A204.1 (cell line): ENCODE results near the gene ITGA6.
"Not testable (repeated sequence)": the region's sequence is repeated elsewhere in the genome, so short reads cannot be mapped to it uniquely, and the experiment has no call there.

ENCODE experiments used
- FAIRE-seq: peaks from 2 replicates; lab custom pipeline; 2012; peaks lifted over from hg19 to GRCh38; lab: Jason Lieb, UNC

The ITGA6 gene

DNA sequence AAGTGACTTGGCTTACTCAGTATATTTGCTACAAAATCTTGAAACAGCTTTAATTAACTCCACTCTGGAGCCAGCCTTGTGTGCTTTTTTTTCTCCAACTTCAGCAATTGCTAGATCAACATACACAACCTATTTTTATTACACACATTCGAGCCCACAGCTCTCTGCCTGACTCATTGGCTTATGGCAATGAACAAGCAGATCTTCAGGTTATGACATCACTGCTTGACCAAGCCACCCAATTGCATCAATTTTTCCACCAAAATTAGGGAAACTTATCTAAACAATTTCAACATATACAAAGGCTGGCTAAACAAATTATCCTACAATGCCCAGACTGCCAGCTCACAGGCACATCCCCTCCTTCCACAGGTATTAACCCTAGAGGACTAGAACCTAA, 88.9 kb downstream of the ITGA6 start:
- FAIRE-seq: no peak

DNA sequence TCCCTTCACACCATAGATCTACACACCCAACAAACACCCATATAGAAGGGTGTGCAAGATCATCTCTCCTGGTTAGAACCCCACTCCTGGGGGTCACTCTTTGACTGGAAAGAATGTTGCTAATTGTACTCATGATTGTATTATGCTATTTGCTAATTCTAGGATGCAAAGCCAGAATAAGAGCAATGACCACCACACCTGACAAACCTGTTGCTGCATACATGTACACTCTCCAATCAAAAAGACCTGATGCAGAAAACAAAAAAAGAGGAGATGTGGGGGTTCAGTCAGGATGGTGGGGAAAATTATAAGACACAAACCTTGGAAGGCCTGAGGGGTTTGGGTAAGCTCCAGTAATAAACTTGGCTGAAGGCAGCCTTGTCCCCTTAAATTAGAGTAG, 91.6 kb downstream of the ITGA6 start:
- FAIRE-seq: no peak

DNA sequence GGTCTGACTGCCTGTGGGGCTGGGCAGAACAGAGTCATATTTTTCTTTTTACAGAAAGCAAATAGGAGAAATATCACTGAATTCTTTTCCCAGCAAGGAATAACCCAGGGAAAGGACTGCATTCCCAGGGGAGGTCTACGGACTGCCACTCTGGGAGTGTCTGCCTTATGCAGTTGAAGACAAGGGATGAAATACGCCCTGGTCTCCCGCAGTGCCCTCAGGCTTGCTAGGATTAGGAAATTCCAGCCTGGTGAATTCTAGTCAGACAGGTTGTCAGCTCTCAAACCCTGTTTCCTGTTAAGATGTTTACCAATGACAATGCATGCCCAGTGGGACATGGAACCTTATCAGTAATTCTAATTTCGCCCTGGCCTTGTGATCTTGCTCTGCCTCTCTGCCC, 98.2 kb downstream of the ITGA6 start:
- FAIRE-seq: no peak

DNA sequence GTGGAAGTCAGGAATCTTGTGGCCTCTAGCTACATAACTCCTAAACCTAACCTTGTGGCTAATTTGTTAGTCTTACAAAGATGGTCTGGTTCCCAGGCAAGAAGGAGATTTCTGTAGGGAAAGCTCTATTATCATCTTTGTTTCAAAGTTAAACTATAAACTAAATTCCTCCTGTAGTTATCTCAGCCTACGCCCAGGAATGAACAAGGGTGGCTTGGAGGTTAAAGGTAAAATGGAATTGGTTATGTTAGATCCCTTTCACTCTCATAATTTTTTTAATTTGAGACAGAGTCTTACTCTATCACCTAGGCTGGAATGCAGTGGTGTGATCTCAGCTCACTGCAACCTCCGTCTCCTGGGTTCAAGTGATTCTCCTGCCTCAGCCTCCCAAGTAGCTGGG, 103.9 kb downstream of the ITGA6 start:
- FAIRE-seq: no peak

DNA sequence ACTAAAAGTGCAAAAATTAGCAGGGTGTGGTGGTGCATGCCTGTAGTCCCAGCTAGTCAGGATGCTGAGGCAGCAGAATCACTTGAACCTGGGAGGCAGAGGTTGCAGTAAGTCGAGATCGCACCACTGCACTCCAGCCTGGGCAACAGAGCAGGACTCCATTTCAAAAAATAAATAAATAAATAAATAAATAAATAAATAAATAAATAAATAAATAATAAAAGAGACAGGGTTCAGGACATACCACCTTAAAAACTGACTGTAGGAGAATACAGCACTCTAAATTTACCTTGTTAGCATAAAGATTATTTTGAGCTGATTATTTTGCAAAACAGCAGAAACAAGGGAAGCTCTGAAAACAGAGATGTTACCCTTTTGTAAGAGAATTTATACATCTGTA, 105.1 kb downstream of the ITGA6 start:
- FAIRE-seq: not testable (repeated sequence)

DNA sequence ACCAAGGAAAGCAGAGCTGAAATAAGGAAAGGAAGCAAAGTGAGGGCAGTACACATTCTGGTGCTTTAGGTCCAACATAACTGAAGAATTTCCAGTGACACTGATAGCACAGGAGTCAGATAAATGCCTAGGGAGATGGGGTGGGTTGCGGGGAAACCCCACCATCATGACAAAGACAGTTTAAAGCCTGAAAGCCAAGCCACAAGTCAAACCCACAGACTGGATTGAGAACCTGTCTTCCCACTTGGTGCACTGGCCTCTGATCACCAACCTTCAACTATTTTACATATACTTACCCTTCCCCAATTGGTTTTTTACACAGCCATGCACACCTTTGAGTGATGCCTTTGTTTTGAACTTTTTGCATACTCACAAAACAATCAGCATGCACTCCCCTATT, 106.3 kb downstream of the ITGA6 start:
- FAIRE-seq: no peak

DNA sequence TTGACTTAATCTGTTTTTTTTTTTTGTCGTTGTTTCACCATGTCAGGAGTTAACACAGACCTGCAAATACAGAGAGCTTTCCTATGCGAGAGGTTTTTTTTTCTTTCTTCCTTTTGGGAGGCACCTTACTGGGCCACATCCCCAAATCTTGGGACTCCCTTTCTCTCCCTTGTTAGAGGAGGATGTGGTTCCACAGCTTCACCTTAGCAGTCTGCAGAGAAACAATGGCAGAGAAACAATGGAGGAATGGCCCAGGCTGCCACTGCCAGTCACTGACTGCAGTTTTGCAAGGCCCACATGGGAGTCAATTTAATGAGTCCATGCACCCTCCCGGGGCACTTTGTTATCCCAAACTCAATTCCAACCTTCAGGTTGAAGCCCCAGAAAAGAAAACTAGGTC, 107.7 kb downstream of the ITGA6 start:
- FAIRE-seq: no peak

DNA sequence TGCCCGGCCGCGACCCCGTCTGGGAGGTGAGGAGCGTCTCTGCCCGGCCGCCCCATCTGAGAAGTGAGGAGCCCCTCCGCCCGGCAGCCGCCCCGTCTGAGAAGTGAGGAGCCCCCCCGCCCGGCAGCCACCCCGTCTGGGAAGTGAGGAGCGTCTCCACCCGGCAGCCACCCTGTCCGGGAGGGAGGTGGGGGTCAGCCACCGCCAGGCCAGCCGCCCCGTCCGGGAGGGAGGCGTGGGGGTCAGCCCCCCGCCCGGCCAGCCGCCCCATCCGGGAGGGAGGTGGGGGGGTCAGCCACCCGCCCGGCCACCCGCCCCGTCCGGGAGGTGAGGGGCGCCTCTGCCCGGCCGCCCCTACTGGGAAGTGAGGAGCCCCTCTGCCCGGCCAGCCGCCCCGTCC, 110.5 kb downstream of the ITGA6 start:
- FAIRE-seq: not testable (repeated sequence)

DNA sequence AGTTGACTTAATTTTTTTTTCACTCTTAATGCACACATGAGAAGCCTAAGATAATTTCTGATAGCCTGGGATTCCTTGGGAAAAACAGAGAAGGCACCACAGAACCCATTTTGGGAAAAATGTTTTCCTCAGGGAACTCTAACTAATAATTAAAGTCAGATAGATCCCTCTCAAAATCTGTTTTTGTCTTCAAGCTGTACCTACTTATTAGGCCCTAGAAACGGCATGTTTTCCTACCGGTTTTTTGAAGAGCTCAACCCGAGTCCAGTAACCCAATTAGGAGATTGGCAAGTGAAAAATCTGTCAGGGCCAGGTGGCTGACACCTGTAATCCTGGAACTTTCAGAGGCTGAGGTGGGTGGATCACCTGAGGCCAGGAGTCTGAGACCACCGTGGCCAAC, 112.4 kb downstream of the ITGA6 start:
- FAIRE-seq: no peak

DNA sequence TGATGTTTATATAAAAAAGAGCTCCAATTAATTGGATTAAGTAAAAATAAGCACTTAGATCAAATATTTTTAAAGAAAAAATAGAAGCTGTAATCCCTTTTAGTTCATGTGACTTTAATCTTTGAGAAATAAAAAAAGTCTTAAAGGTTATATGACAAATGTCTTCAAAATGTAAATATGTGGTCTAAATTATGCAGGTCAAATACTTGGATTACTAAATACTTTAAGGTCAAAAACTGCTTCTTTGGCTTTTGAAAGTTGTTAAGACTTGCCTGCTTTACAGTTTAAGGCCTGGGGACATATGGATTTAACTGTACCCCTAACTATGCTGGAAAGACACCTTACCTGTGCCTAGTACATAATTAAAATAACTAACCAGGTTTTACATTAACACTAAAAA, 113.0 kb downstream of the ITGA6 start:
- no peak for FAIRE-seq

DNA sequence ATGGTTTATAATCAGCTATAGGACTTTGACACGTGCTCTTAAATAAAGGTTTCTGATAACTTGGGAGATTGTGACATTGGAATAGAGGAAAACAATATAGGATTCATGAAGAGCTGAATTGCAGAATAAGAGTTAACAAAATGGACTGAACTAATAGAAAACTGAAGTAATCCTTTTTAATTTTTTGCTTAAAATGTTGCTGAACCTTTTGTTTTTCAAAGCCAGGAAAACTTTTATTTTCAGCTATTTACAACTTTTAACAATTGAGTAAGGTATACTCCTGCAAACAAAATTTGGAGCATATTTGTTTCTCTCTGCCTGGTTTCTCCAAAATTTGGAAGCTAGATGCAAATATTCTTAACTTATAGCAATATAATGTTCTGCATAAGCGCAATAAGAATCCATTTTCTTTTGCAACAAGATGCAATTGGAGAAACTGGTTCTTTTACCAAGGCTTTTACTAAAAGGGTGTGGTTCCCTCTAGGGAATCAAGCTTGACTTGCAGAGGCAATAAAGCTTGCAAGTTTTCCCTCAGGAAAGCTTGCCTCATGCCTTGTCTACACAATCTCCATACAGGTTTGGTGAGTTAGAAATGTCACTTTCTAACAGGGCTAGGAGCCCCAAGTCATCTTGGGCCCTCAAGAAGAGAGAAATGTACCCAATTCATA, 118.2 kb downstream of the ITGA6 start:
- no peak for FAIRE-seq

DNA sequence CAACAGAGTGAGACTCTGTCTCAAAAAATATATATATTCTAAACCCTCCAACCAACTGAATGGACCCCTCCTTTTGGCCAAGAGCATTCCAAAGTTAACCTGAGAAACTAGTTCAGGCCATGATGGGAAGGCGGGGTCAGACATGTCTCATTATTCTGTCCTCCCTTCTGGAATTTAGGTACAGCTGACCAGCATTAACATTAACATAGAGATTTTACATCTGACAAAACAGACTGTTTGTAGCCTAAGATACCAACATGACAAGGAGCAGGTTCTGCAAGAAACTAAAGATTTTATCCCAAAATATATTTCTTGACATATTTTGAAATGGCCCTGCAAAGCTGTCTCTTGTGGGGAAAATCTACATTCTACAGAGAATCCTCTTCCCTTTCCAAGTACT, 121.7 kb downstream of the ITGA6 start:
- no peak for FAIRE-seq

DNA sequence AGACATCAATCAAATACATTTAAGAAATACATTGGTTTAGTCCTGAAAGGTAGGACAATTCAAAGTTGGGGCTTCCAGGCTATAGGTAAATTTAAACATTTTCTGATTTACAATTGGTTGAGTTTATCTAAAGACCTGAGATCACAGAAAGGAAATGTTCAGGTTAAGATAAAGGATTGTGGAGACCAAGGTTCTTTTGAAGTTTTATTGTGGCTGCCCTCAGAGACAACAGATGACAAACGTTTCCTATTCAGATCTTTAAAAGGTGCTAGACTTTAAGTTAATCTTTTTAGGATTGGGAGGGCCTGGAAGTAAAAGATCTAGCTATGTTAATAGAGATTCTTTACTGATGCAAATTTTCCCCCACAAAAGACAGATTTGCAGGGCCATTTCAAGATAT, 122.4 kb downstream of the ITGA6 start:
- not testable (repeated sequence) for FAIRE-seq

DNA sequence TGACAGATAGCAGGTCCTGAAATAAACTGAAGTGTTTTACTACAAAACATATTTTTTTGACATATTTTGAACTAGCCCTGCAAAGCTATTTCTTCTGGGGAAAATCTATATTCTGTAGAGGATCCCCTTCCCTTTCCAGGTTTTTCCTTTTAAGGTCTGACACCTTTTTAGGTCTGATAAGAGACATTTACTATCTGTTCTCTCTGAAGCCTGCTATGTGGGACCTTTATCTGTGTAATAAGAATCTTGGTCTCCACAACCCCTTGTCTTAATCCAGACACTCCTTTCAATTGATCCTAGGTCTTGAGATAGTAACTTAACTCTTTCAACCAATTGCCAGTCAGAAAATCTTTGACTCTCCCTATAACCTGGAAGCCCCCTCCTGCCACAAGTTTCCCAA, 123.0 kb downstream of the ITGA6 start:
- no peak for FAIRE-seq

DNA sequence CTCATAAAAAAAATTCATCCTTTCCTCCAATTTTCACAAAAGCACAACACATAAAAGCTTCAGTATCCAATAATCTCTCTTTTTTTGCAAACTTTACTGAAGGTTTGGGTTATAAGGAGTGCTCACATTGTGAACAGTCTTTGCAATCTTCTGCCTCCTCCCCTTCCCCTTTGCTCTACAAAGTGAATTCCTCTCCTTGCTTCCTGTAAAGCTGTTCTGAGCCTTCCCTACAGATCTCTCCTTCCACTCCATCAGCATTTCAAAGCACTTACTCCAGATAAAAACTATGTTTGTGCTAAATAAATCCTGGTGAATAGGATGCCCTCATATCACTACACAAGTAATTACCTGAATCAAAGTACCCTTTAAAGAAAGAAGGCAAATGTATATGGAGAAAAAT, 123.9 kb downstream of the ITGA6 start:
- no peak for FAIRE-seq

DNA sequence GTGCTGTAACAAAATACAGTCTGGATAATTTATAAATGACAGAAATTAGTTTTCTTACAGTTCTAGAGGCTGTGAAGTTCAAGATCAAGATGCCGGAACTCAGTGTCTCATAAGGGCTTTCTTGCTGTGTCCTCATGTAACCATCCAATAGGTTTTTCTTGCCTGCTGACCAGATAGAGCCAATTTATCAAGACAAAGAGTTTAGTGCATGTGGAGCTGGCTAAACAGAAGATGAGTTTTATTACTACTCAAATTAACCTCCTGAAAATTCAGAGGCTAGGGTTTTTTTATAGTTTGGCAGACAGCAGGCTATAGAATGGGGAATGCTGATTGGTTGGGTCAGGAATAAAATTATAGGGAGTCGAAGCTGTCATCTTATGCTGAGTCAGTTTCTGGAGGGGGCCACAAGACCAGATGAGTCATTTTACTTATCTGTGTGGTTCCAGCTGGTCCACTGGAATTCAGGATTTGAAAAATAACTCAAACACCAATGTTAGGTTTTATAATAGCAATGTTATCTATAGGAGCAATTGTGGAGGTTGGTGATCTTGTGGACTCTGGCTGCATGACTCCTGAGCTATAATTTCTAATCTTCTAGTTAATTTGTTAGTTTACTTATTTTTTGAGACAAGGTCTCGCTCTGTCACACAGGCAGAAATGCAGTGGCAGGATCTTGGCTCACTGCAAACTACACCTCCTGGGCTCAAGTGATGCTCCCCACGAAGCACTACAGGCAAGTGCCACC, 125.3 kb downstream of the ITGA6 start:
- no peak for FAIRE-seq

DNA sequence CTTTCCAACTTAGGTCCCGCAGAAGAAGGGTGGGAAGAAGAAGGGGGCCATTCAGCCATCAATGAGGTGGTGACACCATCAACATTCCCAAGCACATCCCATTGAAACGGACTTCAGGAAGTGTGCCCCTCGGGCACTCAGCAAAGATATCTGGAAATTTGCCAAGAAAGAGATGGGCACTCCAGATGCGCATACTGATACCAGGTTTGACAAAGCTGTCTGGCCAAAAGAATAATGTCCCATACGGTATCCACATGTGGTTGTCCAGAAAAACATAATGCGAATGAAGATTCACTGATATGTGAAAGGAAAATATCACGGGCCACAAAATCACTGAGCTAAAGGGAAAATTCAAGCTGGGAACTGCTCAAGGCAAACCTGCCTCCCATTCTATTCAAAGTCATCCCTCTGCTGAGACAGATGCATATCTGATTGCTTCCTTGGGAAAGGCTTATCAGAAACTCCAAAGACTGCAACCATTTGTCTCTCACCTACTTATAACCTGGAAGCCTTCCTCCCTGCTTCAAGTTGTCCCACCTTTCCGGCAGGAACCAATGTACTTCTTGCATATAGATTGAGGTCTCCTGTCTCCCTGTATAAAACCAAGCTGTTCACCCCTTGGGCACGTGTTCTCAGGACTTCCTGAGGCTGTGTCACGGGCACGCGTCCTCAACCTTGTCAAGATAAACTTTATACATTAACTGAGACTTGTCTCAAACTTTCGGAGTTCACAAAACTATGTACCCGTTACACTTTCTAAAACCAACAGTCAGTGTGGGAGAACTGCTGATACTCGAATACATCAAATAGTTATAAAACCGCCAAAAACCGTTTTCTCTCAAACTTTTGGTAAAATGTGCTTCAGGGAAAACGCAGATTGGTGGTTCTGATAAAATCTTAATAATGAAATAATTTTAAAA, 127.2 kb downstream of the ITGA6 start:
- no peak for FAIRE-seq

DNA sequence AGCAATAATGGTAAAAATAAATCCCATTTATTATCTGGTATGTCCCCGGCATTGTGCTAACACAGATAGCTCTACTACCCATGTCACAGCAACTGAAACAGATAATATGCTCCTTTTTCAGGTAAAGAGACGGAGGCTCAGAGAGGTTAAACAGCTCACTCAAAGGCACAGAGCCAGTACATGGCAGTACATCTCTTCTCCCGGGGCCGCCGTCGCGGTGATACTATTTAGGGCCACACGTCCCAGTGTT, 127.8 kb downstream of the ITGA6 start:
- no peak for FAIRE-seq
